ENCODE measurements around the gene SLC31A1. TPM values are rescaled to one million over a fixed set of nuclear protein-coding genes. Genes with fewer than 3 reads are reported as not detected.

Gene SLC31A1
- total RNA-seq, 2 donors from 2014 or later: 11.0 to 11.5 TPM

GRCh38 chr9:113255438-113255837 lies 34.1 kb downstream of the SLC31A1 start:
- Histone ChIP-seq H3K4me3 (no peak overlapping the region), H3K27me3 (replicated peaks; ENCODE audit: insufficient read depth) (no peaks in the 10 kb centered on the region), H3K27ac (no peak overlapping the region), H3K4me1 (ENCODE audit: control insufficient read depth in 1 of 2, low read depth in 2 of 2) (no peaks in the 10 kb centered on the region), H3K36me3 (peaks cover 9% of the 10 kb centered on the region), H3K9me3 (no peaks in the 10 kb centered on the region)
- no peak for TF ChIP-seq CTCF (IDR thresholded peaks at IDR 0.05)
- ATAC-seq (ENCODE audit: insufficient number of reproducible peaks, low FRiP score, low read depth) (no peak), DNase-seq (ENCODE audit: low spot score) (no peak)

- no peak for TF ChIP-seq CTCF (IDR thresholded peaks at IDR 0.05)
Measured at GRCh38 chr9:113257863-113258262, 36.5 kb downstream of the SLC31A1 start.

GRCh38 chr9:113258282-113258681 lies 36.9 kb downstream of the SLC31A1 start:
- DNase-seq (ENCODE audit: low spot score) (no peak), ATAC-seq (ENCODE audit: insufficient number of reproducible peaks, low FRiP score, low read depth) (no peak)
- no peaks in the 10 kb centered on the region for H3K27me3 ChIP-seq (replicated peaks; ENCODE audit: insufficient read depth)
- no peaks in the 10 kb centered on the region for H3K9me3 ChIP-seq
- H3K27ac ChIP-seq: no peak overlapping the region
- TF ChIP-seq CTCF (IDR thresholded peaks at IDR 0.05): no peak
- H3K4me1 ChIP-seq (ENCODE audit: control insufficient read depth in 1 of 2, low read depth in 2 of 2): no peaks in the 10 kb centered on the region
- no peak overlapping the region for H3K4me3 ChIP-seq
- peaks cover 21% of the 10 kb centered on the region for H3K36me3 ChIP-seq

More at GRCh38 chr9:113257863-113258262, 36.5 kb downstream of the SLC31A1 start:
- DNase-seq (ENCODE audit: low spot score) (no peak), ATAC-seq (ENCODE audit: insufficient number of reproducible peaks, low FRiP score, low read depth) (no peak)
- Histone ChIP-seq H3K36me3 (peaks cover 21% of the 10 kb centered on the region), H3K27me3 (replicated peaks; ENCODE audit: insufficient read depth) (no peaks in the 10 kb centered on the region), H3K4me3 (no peak overlapping the region), H3K4me1 (ENCODE audit: control insufficient read depth in 1 of 2, low read depth in 2 of 2) (no peaks in the 10 kb centered on the region), H3K27ac (no peak overlapping the region), H3K9me3 (no peaks in the 10 kb centered on the region)

GRCh38 chr9:113261917-113262671 lies 40.8 kb downstream of the SLC31A1 start:
- H3K36me3 ChIP-seq: peaks cover 21% of the 10 kb centered on the region
- TF ChIP-seq CTCF (IDR thresholded peaks at IDR 0.05): no peak

GRCh38 chr9:113266174-113266573 lies 44.8 kb downstream of the SLC31A1 start:
- Histone ChIP-seq H3K27ac (no peak overlapping the region), H3K4me1 (ENCODE audit: control insufficient read depth in 1 of 2, low read depth in 2 of 2) (no peaks in the 10 kb centered on the region), H3K4me3 (no peak overlapping the region), H3K36me3 (peaks cover 36% of the 10 kb centered on the region), H3K9me3 (no peaks in the 10 kb centered on the region), H3K27me3 (replicated peaks; ENCODE audit: insufficient read depth) (no peaks in the 10 kb centered on the region)
- no peak for ATAC-seq (ENCODE audit: insufficient number of reproducible peaks, low FRiP score, low read depth)
- no peak for TF ChIP-seq CTCF (IDR thresholded peaks at IDR 0.05)
- no peak for DNase-seq (ENCODE audit: low spot score)

More at GRCh38 chr9:113261917-113262671, 40.8 kb downstream of the SLC31A1 start:
- Histone ChIP-seq H3K9me3 (no peaks in the 10 kb centered on the region), H3K4me3 (no peak overlapping the region), H3K4me1 (ENCODE audit: control insufficient read depth in 1 of 2, low read depth in 2 of 2) (no peaks in the 10 kb centered on the region), H3K27ac (no peak overlapping the region), H3K27me3 (replicated peaks; ENCODE audit: insufficient read depth) (no peaks in the 10 kb centered on the region)
- no peak for ATAC-seq (ENCODE audit: insufficient number of reproducible peaks, low FRiP score, low read depth)
- no peak for DNase-seq (ENCODE audit: low spot score)

Measured in thoracic aorta (tissue), 2 donors.